CD14-positive monocyte (primary cell): ENCODE measurements around the gene CADM1. TPM values are rescaled to one million over a fixed set of nuclear protein-coding genes. Genes with fewer than 3 reads are reported as not detected.
A peak's percentile ranks its signal among the peaks of the same experiment; 100 is the strongest.

Experiments
- DNase-seq, 3 donors: peaks; one replicate each; pipeline ENCODE4 v3.0.0-alpha.2; 2011 to 2022
- H2AFZ ChIP-seq: 2 replicates; pipeline ENCODE4 v1.6.0; 2012; ENCODE audit warnings: mild to moderate bottlenecking, low read depth, low read length, inconsistent platforms; ENCODE audit not compliant: insufficient read depth, poor library complexity, severe bottlenecking
- H3K27ac ChIP-seq, 2 donors: 1 replicate in 1 of 2; 2 replicates in 1 of 2; pipeline ENCODE4 v1.5.1; 2012 to 2013; ENCODE audit warnings: low read length in 2 of 2, control low read depth in 1 of 2, inconsistent platforms in 1 of 2, low read depth in 1 of 2, mild to moderate bottlenecking in 1 of 2
- H3K27me3 ChIP-seq, 2 donors: one replicate each; pipeline versions ENCODE4 v1.6.0 to v1.6.1; 2011 to 2013; ENCODE audit warnings: low read length in 2 of 2; ENCODE audit not compliant: control insufficient read depth in 2 of 2, insufficient read depth in 2 of 2
- H3K36me3 ChIP-seq, 2 donors: replicated peaks in 1 of 2; 1 replicate in 1 of 2; 2 replicates in 1 of 2; pipeline versions ENCODE4 v1.5.1 to v1.6.1; 2012 to 2013; ENCODE audit warnings: low read length in 2 of 2, control low read depth in 1 of 2, inconsistent platforms in 1 of 2, mild to moderate bottlenecking in 1 of 2; ENCODE audit not compliant: insufficient read depth in 2 of 2, control insufficient read depth in 1 of 2
- H3K4me1 ChIP-seq, 2 donors: 1 replicate in 1 of 2; 2 replicates in 1 of 2; pipeline versions ENCODE4 v1.5.1 to v1.6.1; 2012 to 2013; ENCODE audit warnings: low read length in 2 of 2, control low read depth in 1 of 2, inconsistent platforms in 1 of 2, mild to moderate bottlenecking in 1 of 2, moderate library complexity in 1 of 2; ENCODE audit not compliant: insufficient read depth in 2 of 2, control insufficient read depth in 1 of 2
- H3K4me2 ChIP-seq: replicated peaks from 2 replicates; pipeline ENCODE3; 2012; ENCODE audit warnings: low read length, moderate library complexity, mild to moderate bottlenecking; ENCODE audit not compliant: poor library complexity, severe bottlenecking; ENCODE audit errors: extremely low read depth
- H3K4me3 ChIP-seq, 3 experiments: fragments of 200-600 bp in 1 of 3; sonication (generic) in 1 of 3; replicated peaks in 1 of 3; 1 replicate in 2 of 3; 2 replicates in 1 of 3; pipeline ENCODE4 v1.5.1; 2011 to 2013; ENCODE audit warnings: low read length in 3 of 3, mild to moderate bottlenecking in 3 of 3, control low read depth in 2 of 3, low read depth in 2 of 3, inconsistent platforms in 1 of 3, moderate library complexity in 1 of 3
- H3K79me2 ChIP-seq: 2 replicates; pipeline ENCODE4 v1.6.0; 2012; ENCODE audit warnings: mild to moderate bottlenecking, control low read depth, inconsistent platforms, low read length, moderate library complexity; ENCODE audit not compliant: insufficient read depth
- H3K9ac ChIP-seq: 2 replicates; pipeline ENCODE4 v1.6.0; 2017; ENCODE audit warnings: low read length, mild to moderate bottlenecking; ENCODE audit not compliant: insufficient read depth, poor library complexity, severe bottlenecking
- H3K9me3 ChIP-seq, 2 donors: replicated peaks in 1 of 2; 1 replicate in 1 of 2; 2 replicates in 1 of 2; pipeline versions ENCODE4 v1.5.1 to v1.6.1; 2012 to 2013; ENCODE audit warnings: low read length in 2 of 2, control low read depth in 1 of 2; ENCODE audit not compliant: control insufficient read depth in 1 of 2, insufficient read depth in 1 of 2
- H4K20me1 ChIP-seq: 2 replicates; pipeline ENCODE4 v1.6.0; 2012; ENCODE audit warnings: mild to moderate bottlenecking, low read length, control low read depth, moderate library complexity; ENCODE audit not compliant: insufficient read depth
- H3K27ac Mint-ChIP-seq, 7 donors: one replicate each; pipeline ENCODE4 v1.8.0; 2020; ENCODE audit warnings: mild to moderate bottlenecking in 7 of 7, mixed read lengths in 7 of 7, moderate library complexity in 6 of 7, inconsistent platforms in 2 of 7
- H3K27me3 Mint-ChIP-seq, 3 donors: one replicate each; pipeline ENCODE4 v1.8.0; 2021 to 2022; ENCODE audit warnings: low read depth in 3 of 3, mild to moderate bottlenecking in 3 of 3, mixed read lengths in 3 of 3, moderate library complexity in 3 of 3, inconsistent platforms in 1 of 3
- H3K36me3 Mint-ChIP-seq, 2 donors: one replicate each; pipeline ENCODE4 v1.8.0; 2020; ENCODE audit warnings: mixed read lengths in 2 of 2, inconsistent platforms in 1 of 2, mild to moderate bottlenecking in 1 of 2
- H3K4me1 Mint-ChIP-seq: one replicate; pipeline ENCODE4 v1.8.0; 2020; ENCODE audit warnings: mild to moderate bottlenecking, mixed read lengths
- H3K4me3 Mint-ChIP-seq, 2 donors: one replicate each; pipeline ENCODE4 v1.8.0; 2020; ENCODE audit warnings: mild to moderate bottlenecking in 2 of 2, mixed read lengths in 2 of 2, moderate library complexity in 1 of 2
- H3K9me3 Mint-ChIP-seq, 7 donors: one replicate each; pipeline ENCODE4 v1.8.0; 2020 to 2022; ENCODE audit warnings: mixed read lengths in 7 of 7, mild to moderate bottlenecking in 6 of 7, moderate library complexity in 6 of 7, inconsistent platforms in 2 of 7
- CTCF ChIP-seq: fragments of 200-600 bp; IDR thresholded peaks from one replicate; pipeline ENCODE4 v1.8.0; 2022; ENCODE audit warnings: antibody characterized with exemption, mild to moderate bottlenecking
- WGBS: methylation state at CpG from one replicate; pipeline ENCODE4 v1.1.5; 2013; ENCODE audit warnings: missing lambda C conversion rate; ENCODE audit not compliant: insufficient coverage; 5-methylcytosine and 5-hydroxymethylcytosine counted together
- intact Hi-C, 2 donors: fragments of 100-400 bp; cut with micrococcal nuclease; formaldehyde crosslinking; loops; one replicate each; pipeline versions ENCODE4 v1.15.0 to v1.15.1; 2023
- polyA minus RNA-seq: library from RNA; depleted of rRNA, polyadenylated mRNA; stranded (reverse); fragments of >200 nt; gene quantifications from 2 replicates; pipeline ENCODE4 v1.2.3, GENCODE V29; 2012
- polyA plus RNA-seq, 3 donors: library from polyadenylated mRNA; depleted of rRNA in 1 of 3; unstranded in 2 of 3; stranded (reverse) in 1 of 3; fragments of 300-500 nt in 2 of 3; fragments of >200 nt in 1 of 3; fragmentation: Illumina TruSeq in 2 of 3; gene quantifications; 1 replicate in 2 of 3; 2 replicates in 1 of 3; pipeline ENCODE4 v1.2.3, GENCODE V29; 2012 to 2021
- total RNA-seq, 12 experiments: library from RNA in 1 of 12; stranded (reverse) in 1 of 12; fragments of 120-200 nt in 1 of 12; gene quantifications; one replicate each; pipeline ENCODE4 v1.2.4 and lab custom pipeline; 2013 to 2026; ENCODE audit warnings: mixed read lengths in 6 of 12, inconsistent platforms in 1 of 12

CADM1 gene
- 1.4 TPM for total RNA-seq (2013)
- polyA plus RNA-seq = not detected
- not detected in 2 replicates for polyA minus RNA-seq
- total RNA-seq (lab: John Stamatoyannopoulos, UW) = 0 to 56.1 (median 0.66) reads per million in 11 experiments

GRCh38 chr11:115504276-115505158 lies at the start of gene CADM1:
Gene CADM1, minus strand, starts transcription at chr11:115504415.
- Mint-ChIP-seq H3K4me3 (peak within 1 kb of the TSS; percentile 75 to 92), H3K4me1 (peaks cover 17% of the 10 kb centered on the region), H3K9me3 (peaks cover 3 to 23% (median 18%) of the 10 kb centered on the region in 7 donors), H3K36me3 (peaks cover 6 to 7% of the 10 kb centered on the region in 2 donors), H3K27me3 (peaks cover 48 to 56% (median 51%) of the 10 kb centered on the region in 3 donors), H3K27ac (peak within 1 kb of the TSS in 1 of 7 donors; percentile 73)
- Histone ChIP-seq H3K9me3 (peaks cover 10 to 44% of the 10 kb centered on the region in 2 donors), H2AFZ (peak within 1 kb of the TSS; percentile 70), H3K79me2 (no peaks in the 10 kb centered on the region), H3K36me3 (no peaks in the 10 kb centered on the region), H3K27ac (no peak within 1 kb of the TSS), H3K4me1 (peaks cover 19 to 24% of the 10 kb centered on the region in 2 donors), H3K27me3 (peaks cover 83 to 94% of the 10 kb centered on the region in 2 donors), H4K20me1 (no peaks in the 10 kb centered on the region), H3K9ac (no peak within 1 kb of the TSS), H3K4me2 (peak within 1 kb of the TSS; percentile 83), H3K4me3 (peak within 1 kb of the TSS; percentile 31 to 79 (median 42))
- WGBS = under 1% methylated on average over 61 of the region's 76 CpGs
- DNase-seq = peak; percentile 54 to 73 (median 65)
- intact Hi-C loops = no loop called here
- peak; percentile 73 for TF ChIP-seq CTCF

- H4K20me1 ChIP-seq = no peaks in the 10 kb centered on the region
- Mint-ChIP-seq H3K9me3 (peaks cover 0 to 5% (median 2%) of the 10 kb centered on the region in 7 donors), H3K27ac (no peak overlapping the region)
These were observed 48.7 kb upstream of the CADM1 start for GRCh38 chr11:115552773-115553438.

More at GRCh38 chr11:115552773-115553438, 48.7 kb upstream of the CADM1 start:
- Histone ChIP-seq H2AFZ (no peak overlapping the region), H3K79me2 (no peaks in the 10 kb centered on the region), H3K36me3 (no peaks in the 10 kb centered on the region), H3K27me3 (no peaks in the 10 kb centered on the region), H3K4me3 (no peak overlapping the region), H3K4me1 (no peaks in the 10 kb centered on the region), H3K9ac (no peak overlapping the region), H3K27ac (no peak overlapping the region), H3K9me3 (no peaks in the 10 kb centered on the region), H3K4me2 (no peak overlapping the region)
- intact Hi-C loops = no loop called here
- Mint-ChIP-seq H3K27me3 (peaks cover 2 to 8% (median 8%) of the 10 kb centered on the region in 3 donors), H3K4me3 (no peak overlapping the region), H3K36me3 (no peaks in the 10 kb centered on the region), H3K4me1 (no peaks in the 10 kb centered on the region)
- WGBS = 98% methylated on average over 5 of the region's 15 CpGs
- DNase-seq = no peak
- no peak for TF ChIP-seq CTCF
